Measurements from ENCODE around the gene C3orf62.

DNA sequence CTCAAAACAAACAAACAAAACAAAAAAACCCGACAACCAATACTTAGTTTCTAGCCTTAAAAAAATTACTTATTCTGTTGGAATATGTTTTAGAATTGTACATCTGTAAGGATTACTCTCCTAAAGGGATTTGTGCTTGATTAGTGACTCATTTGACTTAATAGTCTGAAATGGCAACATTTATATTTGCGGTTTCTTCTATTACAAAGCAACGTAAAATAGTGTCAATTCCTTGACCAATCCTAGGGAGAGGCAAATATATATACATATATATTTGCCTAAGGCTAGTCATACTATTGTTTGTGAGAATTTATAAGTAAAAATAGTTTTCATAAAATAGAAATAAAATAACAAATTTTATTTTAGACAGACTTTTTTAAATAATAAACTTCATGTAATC, 39.7 kb downstream of the C3orf62 start:
- TF ChIP-seq, protein P1, sequence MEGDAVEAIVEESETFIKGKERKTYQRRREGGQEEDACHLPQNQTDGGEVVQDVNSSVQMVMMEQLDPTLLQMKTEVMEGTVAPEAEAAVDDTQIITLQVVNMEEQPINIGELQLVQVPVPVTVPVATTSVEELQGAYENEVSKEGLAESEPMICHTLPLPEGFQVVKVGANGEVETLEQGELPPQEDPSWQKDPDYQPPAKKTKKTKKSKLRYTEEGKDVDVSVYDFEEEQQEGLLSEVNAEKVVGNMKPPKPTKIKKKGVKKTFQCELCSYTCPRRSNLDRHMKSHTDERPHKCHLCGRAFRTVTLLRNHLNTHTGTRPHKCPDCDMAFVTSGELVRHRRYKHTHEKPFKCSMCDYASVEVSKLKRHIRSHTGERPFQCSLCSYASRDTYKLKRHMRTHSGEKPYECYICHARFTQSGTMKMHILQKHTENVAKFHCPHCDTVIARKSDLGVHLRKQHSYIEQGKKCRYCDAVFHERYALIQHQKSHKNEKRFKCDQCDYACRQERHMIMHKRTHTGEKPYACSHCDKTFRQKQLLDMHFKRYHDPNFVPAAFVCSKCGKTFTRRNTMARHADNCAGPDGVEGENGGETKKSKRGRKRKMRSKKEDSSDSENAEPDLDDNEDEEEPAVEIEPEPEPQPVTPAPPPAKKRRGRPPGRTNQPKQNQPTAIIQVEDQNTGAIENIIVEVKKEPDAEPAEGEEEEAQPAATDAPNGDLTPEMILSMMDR (IDR thresholded peaks at IDR 0.05): no peak
- TF ChIP-seq REST (IDR thresholded peaks at IDR 0.05; ENCODE audit: low read depth, low read length) (no peak), SMC3 (IDR thresholded peaks at IDR 0.05; ENCODE audit: low read depth, low read length) (no peak), YY1 (IDR thresholded peaks at IDR 0.05; ENCODE audit: low read depth) (no peak), SIN3A (IDR thresholded peaks at IDR 0.05; ENCODE audit: borderline replicate concordance, low read depth, low read length) (no peak), NFIC (IDR thresholded peaks at IDR 0.05; ENCODE audit: borderline replicate concordance) (no peak), POLR2AphosphoS5 (IDR thresholded peaks at IDR 0.05; ENCODE audit: low read depth, low read length) (no peak), ZBTB33 (IDR thresholded peaks at IDR 0.05; ENCODE audit: borderline replicate concordance, low read depth) (no peak), GABPA (IDR thresholded peaks at IDR 0.05; ENCODE audit: low read depth) (no peak)
- TF ChIP-seq, protein P2, sequence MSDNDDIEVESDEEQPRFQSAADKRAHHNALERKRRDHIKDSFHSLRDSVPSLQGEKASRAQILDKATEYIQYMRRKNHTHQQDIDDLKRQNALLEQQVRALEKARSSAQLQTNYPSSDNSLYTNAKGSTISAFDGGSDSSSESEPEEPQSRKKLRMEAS (IDR thresholded peaks at IDR 0.05; ENCODE audit: low read depth): no peak

All from SK-N-SH (cell line).